Dermis blood vessel endothelial cell (primary cell): ENCODE measurements around the gene POLDIP2. TPM values are rescaled to one million over a fixed set of nuclear protein-coding genes. Genes with fewer than 3 reads are reported as not detected.

Source experiments
- DNase-seq: peaks from one replicate; pipeline ENCODE4 v3.0.0; 2010
- total RNA-seq: library from RNA; depleted of rRNA; stranded (reverse); fragments of >200 nt; gene quantifications from 2 replicates; pipeline ENCODE4 v1.2.3, GENCODE V29; 2014

The POLDIP2 gene
- total RNA-seq, 1 donor from 2014 or later: 69.4 TPM

- no peak for DNase-seq
Observed at GRCh38 chr17:28388106-28388505, 30.8 kb upstream of the POLDIP2 start.

GRCh38 chr17:28386391-28386790, 29.1 kb upstream of the POLDIP2 start:
- no peak for DNase-seq

- DNase-seq: no peak
Observed at GRCh38 chr17:28385406-28385805, 28.1 kb upstream of the POLDIP2 start.

- no peak for DNase-seq
Observed at GRCh38 chr17:28385037-28385400, 27.7 kb upstream of the POLDIP2 start.

- DNase-seq: peak; percentile 61
Observed at GRCh38 chr17:28384281-28385036, 27.1 kb upstream of the POLDIP2 start.

- peak; percentile 80 for DNase-seq
Observed at GRCh38 chr17:28381141-28381825, 24.0 kb upstream of the POLDIP2 start.

GRCh38 chr17:28379814-28380801, 22.8 kb upstream of the POLDIP2 start:
- peak; percentile 73 for DNase-seq

- DNase-seq: no peak
Observed at GRCh38 chr17:28372945-28373274, 15.6 kb upstream of the POLDIP2 start.

- DNase-seq: peak; percentile 43
Observed at GRCh38 chr17:28372203-28372944, 15.0 kb upstream of the POLDIP2 start.

GRCh38 chr17:28371245-28372202, 14.2 kb upstream of the POLDIP2 start, which contains the start of gene SARM1:
Gene SARM1, plus strand, starts transcription at chr17:28371694. Its CDS starts 339 bp downstream, at chr17:28372033.
- DNase-seq: peak; percentile 75

- DNase-seq: no peak
Observed at GRCh38 chr17:28370744-28371103, 13.4 kb upstream of the POLDIP2 start.

GRCh38 chr17:28370035-28370743, 12.9 kb upstream of the POLDIP2 start, which contains the start of gene VTN:
Gene VTN, minus strand, starts transcription at chr17:28370307. Its CDS starts 104 bp downstream, at chr17:28370203.
- DNase-seq: peak; percentile 36

GRCh38 chr17:28369684-28370034, 12.3 kb upstream of the POLDIP2 start:
- no peak for DNase-seq

GRCh38 chr17:28368915-28369683, 11.8 kb upstream of the POLDIP2 start:
- DNase-seq: no peak

GRCh38 chr17:28368306-28368831, 11.0 kb upstream of the POLDIP2 start:
- no peak for DNase-seq

GRCh38 chr17:28367641-28368305, 10.4 kb upstream of the POLDIP2 start:
- no peak for DNase-seq

GRCh38 chr17:28366605-28367004, 9.3 kb upstream of the POLDIP2 start:
- no peak for DNase-seq

GRCh38 chr17:28365487-28365886, 8.2 kb upstream of the POLDIP2 start:
- DNase-seq: no peak
